Upper lobe of right lung (tissue), 1 donor: ENCODE data around the gene METTL27. TPM values are rescaled to one million over a fixed set of nuclear protein-coding genes. Genes with fewer than 3 reads are reported as not detected.
A peak's percentile ranks its signal among the peaks of the same experiment; 100 is the strongest.

Experiments used
- ATAC-seq: fragments of 200-7000 bp; cut with Tn5 transposase; one replicate; pipeline ENCODE4 v1.9.1; 2020; ENCODE audit warnings: mild to moderate bottlenecking, moderate library complexity
- DNase-seq: peaks from one replicate; pipeline ENCODE4 v3.0.0-alpha.2; 2020
- H3K27ac ChIP-seq: fragments of 200-600 bp; one replicate; pipeline ENCODE4 v1.8.0; 2022
- H3K27me3 ChIP-seq: fragments of 200-600 bp; one replicate; pipeline ENCODE4 v1.8.0; 2022; ENCODE audit warnings: mild to moderate bottlenecking
- H3K36me3 ChIP-seq: fragments of 200-600 bp; one replicate; pipeline ENCODE4 v1.8.0; 2022
- H3K4me1 ChIP-seq: fragments of 200-600 bp; one replicate; pipeline ENCODE4 v1.8.0; 2022
- H3K4me3 ChIP-seq: fragments of 200-600 bp; one replicate; pipeline ENCODE4 v1.8.0; 2022; ENCODE audit warnings: mild to moderate bottlenecking
- H3K9me3 ChIP-seq: fragments of 200-600 bp; one replicate; pipeline ENCODE4 v1.8.0; 2022
- intact Hi-C: fragments of 100-400 bp; cut with DNase I; formaldehyde crosslinking; loops from one replicate; pipeline ENCODE4 v1.11.0; 2022
- total RNA-seq: library from RNA; stranded (reverse); fragmentation: NEBNext Ultra II Directional; extraction: Animal tissue kit (Norgen Biotek cat#: 25700); gene quantifications from one replicate; pipeline ENCODE4 v1.2.1, GENCODE V29; 2021
- TF ChIP-seq, protein P1 (sequence below): fragments of 200-600 bp; IDR thresholded peaks from one replicate; pipeline ENCODE4 v1.8.0; 2022; ENCODE audit warnings: antibody characterized with exemption
- donor health status: DM: no; HTN: yes; CAD: no; lungs with severe emphysema.

METTL27 gene
- total RNA-seq, 1 donor from 2014 or later: 2.3 TPM

DNA sequence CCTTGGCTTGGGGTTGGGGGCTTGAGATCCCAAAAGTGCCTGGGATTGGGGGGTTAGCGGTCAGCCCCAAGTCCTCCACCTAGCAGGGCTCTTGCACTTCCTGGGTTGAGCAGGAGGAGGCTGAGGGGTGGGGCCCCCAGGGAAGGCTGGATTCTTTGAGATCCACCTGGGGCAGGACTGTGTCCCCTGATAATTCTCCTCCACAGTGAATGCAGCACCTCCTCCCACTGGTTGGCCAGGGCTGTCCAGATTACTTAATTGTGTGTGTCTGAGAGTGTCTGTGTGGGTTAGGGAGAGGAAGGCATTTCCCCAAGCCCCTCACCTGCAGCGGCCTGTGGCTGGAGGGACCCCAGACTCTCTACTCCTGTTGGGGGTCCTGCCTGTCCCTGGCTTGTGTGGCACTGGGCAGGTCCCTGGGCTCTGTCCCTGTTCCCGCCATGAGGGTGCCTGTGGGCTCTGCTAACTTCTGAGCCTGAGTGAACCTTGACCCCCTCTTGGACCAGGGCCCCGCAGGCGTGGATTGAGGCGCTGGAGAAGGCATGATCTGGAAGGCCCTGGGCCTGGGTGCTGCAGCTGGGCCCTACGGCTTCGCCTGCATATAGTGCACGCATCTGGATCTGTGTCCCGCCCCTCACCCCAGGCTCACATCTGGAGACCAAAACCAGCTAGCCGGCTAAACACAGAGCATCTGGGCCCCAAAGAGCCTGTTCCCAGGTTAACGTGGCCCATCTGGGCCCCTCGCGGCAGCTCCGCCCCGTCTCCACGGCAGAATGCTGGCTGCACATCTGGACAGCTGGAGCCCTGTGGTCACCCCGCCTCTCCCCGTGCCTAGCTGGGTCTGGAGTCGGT is 29.1 kb upstream of the METTL27 start:
- Histone ChIP-seq H3K27me3 (no peaks in the 10 kb centered on the region), H3K27ac (peak overlapping the region; percentile 36), H3K4me1 (peaks cover 31% of the 10 kb centered on the region), H3K9me3 (no peaks in the 10 kb centered on the region), H3K4me3 (no peak overlapping the region), H3K36me3 (no peaks in the 10 kb centered on the region)
- DNase-seq (no peak), ATAC-seq (peak; percentile 16)
- TF ChIP-seq, protein P1, sequence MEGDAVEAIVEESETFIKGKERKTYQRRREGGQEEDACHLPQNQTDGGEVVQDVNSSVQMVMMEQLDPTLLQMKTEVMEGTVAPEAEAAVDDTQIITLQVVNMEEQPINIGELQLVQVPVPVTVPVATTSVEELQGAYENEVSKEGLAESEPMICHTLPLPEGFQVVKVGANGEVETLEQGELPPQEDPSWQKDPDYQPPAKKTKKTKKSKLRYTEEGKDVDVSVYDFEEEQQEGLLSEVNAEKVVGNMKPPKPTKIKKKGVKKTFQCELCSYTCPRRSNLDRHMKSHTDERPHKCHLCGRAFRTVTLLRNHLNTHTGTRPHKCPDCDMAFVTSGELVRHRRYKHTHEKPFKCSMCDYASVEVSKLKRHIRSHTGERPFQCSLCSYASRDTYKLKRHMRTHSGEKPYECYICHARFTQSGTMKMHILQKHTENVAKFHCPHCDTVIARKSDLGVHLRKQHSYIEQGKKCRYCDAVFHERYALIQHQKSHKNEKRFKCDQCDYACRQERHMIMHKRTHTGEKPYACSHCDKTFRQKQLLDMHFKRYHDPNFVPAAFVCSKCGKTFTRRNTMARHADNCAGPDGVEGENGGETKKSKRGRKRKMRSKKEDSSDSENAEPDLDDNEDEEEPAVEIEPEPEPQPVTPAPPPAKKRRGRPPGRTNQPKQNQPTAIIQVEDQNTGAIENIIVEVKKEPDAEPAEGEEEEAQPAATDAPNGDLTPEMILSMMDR: no peak
- intact Hi-C loops: no loop called here

GRCh38 chr7:73870041-73870492 is 27.8 kb upstream of the METTL27 start:
- Histone ChIP-seq H3K27me3 (no peaks in the 10 kb centered on the region), H3K36me3 (no peaks in the 10 kb centered on the region), H3K27ac (peak overlapping the region; percentile 58), H3K4me3 (no peak overlapping the region), H3K9me3 (no peaks in the 10 kb centered on the region), H3K4me1 (peaks cover 31% of the 10 kb centered on the region)
- TF ChIP-seq, protein P1: no peak
- intact Hi-C loops: no loop called here
- ATAC-seq (no peak), DNase-seq (no peak)

GRCh38 chr7:73869011-73869798 is 26.9 kb upstream of the METTL27 start:
- Histone ChIP-seq H3K4me3 (no peak overlapping the region), H3K4me1 (peaks cover 31% of the 10 kb centered on the region), H3K9me3 (no peaks in the 10 kb centered on the region), H3K27ac (peak overlapping the region; percentile 58), H3K36me3 (no peaks in the 10 kb centered on the region), H3K27me3 (no peaks in the 10 kb centered on the region)
- intact Hi-C loops: loop anchor here (10.0 kb wide), 2 partner anchors 156 to 536 kb away; partner anchors contain the start of gene ELN
- TF ChIP-seq, protein P1: no peak
- DNase-seq (no peak), ATAC-seq (peak; percentile 7)

- Histone ChIP-seq H3K36me3 (no peaks in the 10 kb centered on the region), H3K9me3 (no peaks in the 10 kb centered on the region), H3K4me3 (no peak overlapping the region), H3K27ac (no peak overlapping the region), H3K4me1 (peaks cover 22% of the 10 kb centered on the region), H3K27me3 (no peaks in the 10 kb centered on the region)
- intact Hi-C loops: loop anchor here (10.0 kb wide), 2 partner anchors 158 to 538 kb away; partner anchors contain the start of gene ELN
- no peak for DNase-seq
- no peak for ATAC-seq
- TF ChIP-seq, protein P1: no peak
Measured at GRCh38 chr7:73866446-73866767, 24.1 kb upstream of the METTL27 start.

DNA sequence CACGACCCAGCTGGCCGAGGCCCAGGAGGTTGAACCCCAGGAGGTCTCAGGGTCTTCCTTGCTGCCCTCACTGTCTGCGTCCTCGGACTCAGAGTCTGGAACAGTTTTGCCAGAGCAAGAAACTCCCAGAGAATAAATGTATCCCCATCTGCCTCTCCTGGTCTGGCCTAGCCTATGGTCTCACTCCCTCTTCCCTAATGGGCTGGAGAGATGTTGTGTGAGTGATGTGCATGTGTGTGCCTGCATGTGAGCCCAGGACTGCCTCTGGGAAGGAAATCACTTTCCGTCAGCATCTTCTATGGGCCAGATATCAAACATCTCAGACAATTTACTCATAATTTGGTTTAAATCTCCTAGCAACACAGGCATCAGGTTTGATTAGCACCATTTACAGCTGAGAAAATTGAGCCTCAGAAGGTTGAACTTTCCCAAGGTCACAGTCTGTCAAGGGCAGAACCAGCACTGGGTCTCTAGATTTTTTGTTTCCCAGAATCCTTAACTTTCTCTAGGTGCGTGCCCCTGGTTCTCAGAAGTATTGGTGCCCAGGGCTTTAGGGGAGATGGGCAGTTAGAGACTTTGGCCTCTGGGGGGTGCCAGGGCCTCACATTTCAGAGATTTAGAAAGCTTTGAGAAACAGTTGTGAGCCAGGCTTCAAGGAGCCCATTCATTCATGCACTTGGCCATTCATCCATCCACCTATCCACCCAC is 23.6 kb upstream of the METTL27 start:
- no peak overlapping the region for H3K4me3 ChIP-seq
- ATAC-seq: peak; percentile 67
- DNase-seq: no peak
- H3K36me3 ChIP-seq: no peaks in the 10 kb centered on the region
- H3K9me3 ChIP-seq: no peaks in the 10 kb centered on the region
- TF ChIP-seq, protein P1: peak; percentile 68
- peaks cover 19% of the 10 kb centered on the region for H3K4me1 ChIP-seq
- no peak overlapping the region for H3K27ac ChIP-seq
- intact Hi-C loops: loop anchor here (10.0 kb wide), 2 partner anchors 159 to 539 kb away; partner anchors contain the start of gene ELN
- H3K27me3 ChIP-seq: no peaks in the 10 kb centered on the region
